Choroid plexus epithelial cell (primary cell): ENCODE data around the gene EXOSC10.

Experiments used
- DNase-seq: peaks from one replicate; pipeline ENCODE4 v3.0.0-alpha.2; 2010; ENCODE audit warnings: low read depth
- H3K4me3 ChIP-seq: 2 replicates; pipeline ENCODE4 v1.5.1; 2011; ENCODE audit warnings: low read depth, mild to moderate bottlenecking, control low read depth, low read length, moderate library complexity
- CTCF ChIP-seq: conservative IDR thresholded peaks from 2 replicates; pipeline ENCODE4 v1.5.1; 2011; ENCODE audit warnings: low read depth, mild to moderate bottlenecking, control low read depth, inconsistent platforms, low read length, moderate library complexity

The EXOSC10 gene

GRCh38 chr1:11046625-11047365, 52.9 kb downstream of the EXOSC10 start, which contains the start of gene MASP2:
Gene MASP2 (minus strand): TSS chr1:11047239. CDS start chr1:11047207, 32 bp downstream.
- no peak for DNase-seq
- no peak for TF ChIP-seq CTCF
- no peak within 1 kb of the TSS for H3K4me3 ChIP-seq

- DNase-seq = no peak
- H3K4me3 ChIP-seq = no peak overlapping the region
- TF ChIP-seq CTCF = no peak
Observed at GRCh38 chr1:11046270-11046566, 53.5 kb downstream of the EXOSC10 start.

GRCh38 chr1:11045428-11046269, 54.0 kb downstream of the EXOSC10 start:
- H3K4me3 ChIP-seq = no peak overlapping the region
- DNase-seq = no peak

GRCh38 chr1:11044849-11045427, 54.7 kb downstream of the EXOSC10 start:
- no peak for TF ChIP-seq CTCF
- no peak for DNase-seq

More at GRCh38 chr1:11045428-11046269, 54.0 kb downstream of the EXOSC10 start:
- no peak for TF ChIP-seq CTCF

GRCh38 chr1:11044086-11044848, 55.4 kb downstream of the EXOSC10 start:
- no peak for DNase-seq
- no peak for TF ChIP-seq CTCF
- no peak overlapping the region for H3K4me3 ChIP-seq

More at GRCh38 chr1:11044849-11045427, 54.7 kb downstream of the EXOSC10 start:
- no peak overlapping the region for H3K4me3 ChIP-seq

GRCh38 chr1:11042995-11043874, 56.4 kb downstream of the EXOSC10 start:
- TF ChIP-seq CTCF = no peak
- no peak overlapping the region for H3K4me3 ChIP-seq
- DNase-seq = no peak
